Measurements from ENCODE around the gene PTPRK. TPM values are rescaled to one million over a fixed set of nuclear protein-coding genes. Genes with fewer than 3 reads are reported as not detected.
A peak's percentile ranks its signal among the peaks of the same experiment; 100 is the strongest.

PTPRK gene
- total RNA-seq, 1 donor from 2014 or later = 48.4 TPM

DNA sequence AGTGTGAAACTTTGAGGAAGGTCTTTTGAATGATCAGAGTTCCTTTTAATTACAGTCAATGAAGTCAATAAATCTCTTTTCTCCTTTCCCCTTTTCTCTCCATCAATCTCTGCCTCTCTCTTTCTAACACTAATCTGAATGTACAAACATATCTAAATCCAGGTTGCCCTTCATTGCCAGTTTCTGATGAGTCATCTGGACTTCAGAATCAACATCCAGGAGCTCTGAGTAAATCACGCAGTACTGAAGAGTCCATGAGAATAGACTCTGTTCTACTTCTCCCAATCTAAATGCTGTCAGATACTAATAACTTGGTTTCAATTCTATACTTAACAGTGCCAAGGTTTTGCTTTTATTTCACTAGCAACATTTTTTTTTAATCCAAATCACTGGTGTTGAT is 380.9 kb downstream of the PTPRK start:
- TF ChIP-seq, protein P1, sequence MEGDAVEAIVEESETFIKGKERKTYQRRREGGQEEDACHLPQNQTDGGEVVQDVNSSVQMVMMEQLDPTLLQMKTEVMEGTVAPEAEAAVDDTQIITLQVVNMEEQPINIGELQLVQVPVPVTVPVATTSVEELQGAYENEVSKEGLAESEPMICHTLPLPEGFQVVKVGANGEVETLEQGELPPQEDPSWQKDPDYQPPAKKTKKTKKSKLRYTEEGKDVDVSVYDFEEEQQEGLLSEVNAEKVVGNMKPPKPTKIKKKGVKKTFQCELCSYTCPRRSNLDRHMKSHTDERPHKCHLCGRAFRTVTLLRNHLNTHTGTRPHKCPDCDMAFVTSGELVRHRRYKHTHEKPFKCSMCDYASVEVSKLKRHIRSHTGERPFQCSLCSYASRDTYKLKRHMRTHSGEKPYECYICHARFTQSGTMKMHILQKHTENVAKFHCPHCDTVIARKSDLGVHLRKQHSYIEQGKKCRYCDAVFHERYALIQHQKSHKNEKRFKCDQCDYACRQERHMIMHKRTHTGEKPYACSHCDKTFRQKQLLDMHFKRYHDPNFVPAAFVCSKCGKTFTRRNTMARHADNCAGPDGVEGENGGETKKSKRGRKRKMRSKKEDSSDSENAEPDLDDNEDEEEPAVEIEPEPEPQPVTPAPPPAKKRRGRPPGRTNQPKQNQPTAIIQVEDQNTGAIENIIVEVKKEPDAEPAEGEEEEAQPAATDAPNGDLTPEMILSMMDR (IDR thresholded peaks at IDR 0.05; ENCODE audit: insufficient read depth, low read length, severe bottlenecking) = no peak
- Histone ChIP-seq H3K27me3 (ENCODE audit: control insufficient read depth, insufficient read depth, low read length) (no peaks in the 10 kb centered on the region), H3K4me3 (ENCODE audit: low read depth, low read length) (no peak overlapping the region), H3K36me3 (ENCODE audit: control insufficient read depth, insufficient read depth, low read length) (no peaks in the 10 kb centered on the region)
- FAIRE-seq = no peak
- peak; percentile 72 for DNase-seq (ENCODE audit: low read depth)

DNA sequence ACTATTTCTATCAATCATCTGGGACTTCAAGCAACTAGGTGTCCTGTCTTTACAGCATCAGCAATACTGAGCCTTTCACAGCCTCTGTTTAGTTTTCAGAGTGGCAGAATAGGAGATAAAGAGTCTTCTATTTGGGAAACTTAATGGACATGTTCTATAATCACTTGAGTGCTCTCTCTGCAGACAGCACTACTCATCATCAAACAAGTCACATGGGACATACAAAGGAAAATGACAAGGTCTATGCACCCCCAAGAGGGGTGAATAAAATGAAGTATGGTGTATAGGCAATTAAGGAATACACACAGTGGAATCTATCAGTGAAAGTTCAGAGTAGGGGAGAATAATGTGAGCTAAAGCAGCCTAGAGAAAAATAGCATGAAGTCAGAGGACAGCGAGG is 381.7 kb downstream of the PTPRK start:
- Histone ChIP-seq H3K4me3 (ENCODE audit: low read depth, low read length) (no peak overlapping the region), H3K36me3 (ENCODE audit: control insufficient read depth, insufficient read depth, low read length) (no peaks in the 10 kb centered on the region), H3K27me3 (ENCODE audit: control insufficient read depth, insufficient read depth, low read length) (no peaks in the 10 kb centered on the region)
- TF ChIP-seq, protein P1 (IDR thresholded peaks at IDR 0.05; ENCODE audit: insufficient read depth, low read length, severe bottlenecking) = no peak
- no peak for FAIRE-seq
- no peak for DNase-seq (ENCODE audit: low read depth)

DNA sequence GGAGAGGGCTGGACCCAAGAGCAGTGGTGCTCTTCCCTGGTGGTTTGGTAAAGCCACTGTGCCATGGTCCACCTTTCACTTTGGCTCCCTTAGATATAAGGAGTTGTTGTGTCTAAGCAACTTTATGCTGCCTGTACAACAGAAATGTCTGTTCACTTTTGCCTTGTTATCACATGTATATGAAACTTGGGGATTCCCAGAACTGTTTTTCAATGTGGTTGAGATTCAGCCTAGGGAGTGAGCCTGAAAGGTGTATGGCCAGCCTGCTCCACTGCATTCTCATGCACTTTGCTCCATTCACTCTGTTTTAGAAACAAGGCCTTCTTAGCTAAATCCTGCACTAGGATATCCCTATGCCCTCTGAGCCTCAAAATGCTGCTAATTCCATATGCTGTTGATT is 385.1 kb downstream of the PTPRK start:
- Histone ChIP-seq H3K27me3 (ENCODE audit: control insufficient read depth, insufficient read depth, low read length) (no peaks in the 10 kb centered on the region), H3K36me3 (ENCODE audit: control insufficient read depth, insufficient read depth, low read length) (no peaks in the 10 kb centered on the region), H3K4me3 (ENCODE audit: low read depth, low read length) (no peak overlapping the region)
- DNase-seq (ENCODE audit: low read depth) = peak; percentile 23
- FAIRE-seq = no peak
- TF ChIP-seq, protein P1 (IDR thresholded peaks at IDR 0.05; ENCODE audit: insufficient read depth, low read length, severe bottlenecking) = no peak

DNA sequence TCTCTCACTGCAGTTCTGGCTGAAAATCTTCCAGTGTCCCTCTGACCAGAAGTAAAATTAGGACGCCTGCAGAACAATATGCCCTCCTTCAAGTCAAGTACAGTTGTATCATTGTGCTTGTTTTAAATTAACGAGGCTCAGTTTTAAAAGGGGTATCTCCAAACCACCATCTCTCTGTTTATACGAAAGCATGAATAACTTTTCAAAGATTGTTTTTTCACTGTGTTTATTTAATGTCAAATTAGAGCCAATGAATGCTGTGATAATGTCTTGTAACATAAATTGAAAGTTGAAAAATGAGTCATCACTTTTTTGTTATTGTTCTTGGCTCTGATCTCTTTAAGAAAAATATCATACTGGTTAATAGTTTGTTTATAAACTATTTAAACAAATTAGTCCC is 388.8 kb downstream of the PTPRK start:
- FAIRE-seq = no peak
- Histone ChIP-seq H3K4me3 (ENCODE audit: low read depth, low read length) (no peak overlapping the region), H3K27me3 (ENCODE audit: control insufficient read depth, insufficient read depth, low read length) (no peaks in the 10 kb centered on the region), H3K36me3 (ENCODE audit: control insufficient read depth, insufficient read depth, low read length) (no peaks in the 10 kb centered on the region)
- TF ChIP-seq, protein P1 (IDR thresholded peaks at IDR 0.05; ENCODE audit: insufficient read depth, low read length, severe bottlenecking) = no peak
- DNase-seq (ENCODE audit: low read depth) = no peak

DNA sequence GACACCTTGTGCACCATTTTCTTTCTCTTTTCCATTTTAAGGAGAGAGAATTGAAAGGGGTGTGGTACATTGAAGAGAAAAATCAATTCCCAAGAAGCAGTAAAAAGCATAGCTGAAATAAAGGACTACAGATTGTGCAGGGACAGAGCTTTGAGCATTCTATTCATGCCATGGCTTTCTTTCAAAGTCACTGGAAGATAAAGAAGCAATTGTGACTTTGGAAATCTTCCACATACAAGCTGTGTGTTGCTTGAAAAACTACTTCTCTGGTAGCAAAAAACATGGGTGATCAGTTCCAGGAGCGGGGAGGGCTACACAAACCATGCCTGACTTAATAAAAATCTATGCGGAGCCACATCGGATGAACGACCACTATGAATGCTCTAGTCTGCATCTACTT is 389.4 kb downstream of the PTPRK start:
- no peak for FAIRE-seq
- H3K4me3 ChIP-seq (ENCODE audit: low read depth, low read length) = no peak overlapping the region
- TF ChIP-seq, protein P1 (IDR thresholded peaks at IDR 0.05; ENCODE audit: insufficient read depth, low read length, severe bottlenecking) = no peak
- no peaks in the 10 kb centered on the region for H3K36me3 ChIP-seq (ENCODE audit: control insufficient read depth, insufficient read depth, low read length)
- H3K27me3 ChIP-seq (ENCODE audit: control insufficient read depth, insufficient read depth, low read length) = no peaks in the 10 kb centered on the region
- DNase-seq (ENCODE audit: low read depth) = no peak

DNA sequence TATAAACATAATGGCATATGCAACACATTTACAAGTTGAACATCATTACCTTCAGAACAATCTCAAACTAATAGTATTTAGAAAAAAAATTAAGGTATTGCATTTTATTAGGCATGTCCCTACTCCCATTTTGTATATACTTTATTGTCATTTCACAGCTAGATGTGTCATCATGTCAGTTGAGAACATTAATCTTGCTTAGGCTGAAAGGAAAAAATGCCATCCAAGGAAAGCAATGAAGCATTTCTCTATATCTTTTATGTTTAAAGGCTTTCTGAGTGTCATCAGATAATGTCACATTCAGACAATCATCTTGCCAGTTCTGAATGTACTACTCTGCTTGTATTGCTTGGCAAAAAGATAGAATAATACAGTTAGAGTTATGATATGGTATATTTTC is 390.7 kb downstream of the PTPRK start:
- no peak for FAIRE-seq
- Histone ChIP-seq H3K27me3 (ENCODE audit: control insufficient read depth, insufficient read depth, low read length) (no peaks in the 10 kb centered on the region), H3K4me3 (ENCODE audit: low read depth, low read length) (no peak overlapping the region), H3K36me3 (ENCODE audit: control insufficient read depth, insufficient read depth, low read length) (no peaks in the 10 kb centered on the region)
- DNase-seq (ENCODE audit: low read depth) = no peak
- TF ChIP-seq, protein P1 (IDR thresholded peaks at IDR 0.05; ENCODE audit: insufficient read depth, low read length, severe bottlenecking) = no peak

Measured in bronchial epithelial cell (primary cell).